HT-29 (cell line): Measurements from ENCODE around the gene UBE2Q2. TPM values are rescaled to one million over a fixed set of nuclear protein-coding genes. Genes with fewer than 3 reads are reported as not detected.
"Not testable (repeated sequence)": the region's sequence is repeated elsewhere in the genome, so short reads cannot be mapped to it uniquely, and the experiment has no call there.

ENCODE experiments used
- DNase-seq: peaks from one replicate; pipeline ENCODE4 v3.0.0-alpha.2; 2015; ENCODE audit warnings: low spot score
- total RNA-seq: library from RNA; depleted of rRNA; stranded (reverse); fragments of >200 nt; shearing (Covaris generic); gene quantifications from 2 replicates; pipeline ENCODE4 v1.2.3, GENCODE V29; 2014

Gene UBE2Q2
- total RNA-seq, 1 experiment from 2014 or later: 23.8 TPM

DNA sequence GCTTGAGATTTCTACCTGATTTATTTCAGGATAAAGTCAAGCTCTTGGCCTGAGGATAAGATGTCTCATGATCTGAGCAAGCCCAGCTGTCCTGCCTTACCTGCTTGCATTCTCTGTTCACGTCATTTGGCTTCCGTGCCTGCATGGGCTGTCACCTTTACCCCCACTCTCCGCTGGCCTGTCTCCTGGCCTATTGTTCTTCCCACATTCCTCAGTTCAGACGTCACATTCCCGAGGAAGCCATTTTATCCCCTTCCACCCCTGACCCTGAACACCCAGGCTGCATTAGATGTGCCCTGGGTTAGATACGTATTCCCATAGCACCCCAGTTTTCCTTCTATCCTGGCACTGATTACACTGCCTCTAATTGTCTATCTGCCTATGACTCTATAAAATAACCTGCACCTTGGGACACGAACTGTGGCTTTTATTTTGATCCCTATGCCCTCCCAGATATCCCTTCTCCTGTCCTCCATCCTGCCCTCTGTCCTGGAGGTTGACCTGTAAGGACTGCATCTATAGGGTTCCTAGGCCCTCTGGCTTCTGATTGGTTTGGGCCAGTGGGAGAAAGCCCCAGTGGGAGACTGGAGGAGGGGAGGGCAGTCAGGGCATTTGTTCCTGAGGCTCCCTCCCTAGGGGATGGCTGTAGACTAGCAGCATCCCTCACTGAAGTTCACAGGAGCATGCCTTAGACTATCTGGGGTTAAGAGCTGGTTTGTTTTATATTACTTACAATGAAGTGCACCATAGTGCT is 19.2 kb upstream of the UBE2Q2 start:
- peak; percentile 79 for DNase-seq

DNA sequence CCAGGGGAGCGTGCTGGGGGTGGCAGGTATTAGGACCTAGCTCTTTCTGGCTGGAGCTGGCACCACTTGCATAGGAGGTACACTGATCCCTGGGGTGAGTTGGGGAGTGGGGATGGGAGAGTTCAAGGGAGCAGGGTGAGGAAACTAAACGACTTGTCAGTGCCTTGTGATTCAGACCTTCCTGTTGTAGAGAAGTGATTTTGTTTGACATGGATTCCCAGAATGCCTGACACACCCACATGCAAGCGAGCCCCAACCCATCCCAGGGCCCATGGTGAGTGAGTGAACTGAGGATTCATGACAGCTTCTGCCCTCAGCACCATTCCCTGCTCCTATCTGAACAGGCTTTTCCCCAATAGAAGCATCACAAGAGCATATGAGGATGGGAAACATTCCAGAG is 15.6 kb upstream of the UBE2Q2 start:
- no peak for DNase-seq

DNA sequence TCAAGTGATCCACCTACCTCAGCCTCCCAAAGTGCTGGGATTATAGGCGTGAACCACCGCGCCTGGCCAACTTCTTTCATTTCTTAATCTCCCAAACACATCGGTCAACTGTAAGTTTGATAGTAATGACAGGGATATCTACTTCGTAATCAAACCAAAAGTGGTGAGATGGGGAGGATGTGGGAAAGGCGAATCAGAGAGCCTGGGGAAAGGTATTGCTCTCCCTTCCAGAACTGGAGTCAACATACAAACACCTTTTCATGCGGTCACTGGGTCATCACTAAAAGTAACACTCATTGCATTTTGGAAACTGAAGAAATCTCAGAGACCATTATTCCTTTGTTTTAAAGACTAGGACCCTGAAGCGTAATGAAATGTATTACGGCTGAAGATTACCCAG is 14.8 kb upstream of the UBE2Q2 start:
- DNase-seq: no peak

DNA sequence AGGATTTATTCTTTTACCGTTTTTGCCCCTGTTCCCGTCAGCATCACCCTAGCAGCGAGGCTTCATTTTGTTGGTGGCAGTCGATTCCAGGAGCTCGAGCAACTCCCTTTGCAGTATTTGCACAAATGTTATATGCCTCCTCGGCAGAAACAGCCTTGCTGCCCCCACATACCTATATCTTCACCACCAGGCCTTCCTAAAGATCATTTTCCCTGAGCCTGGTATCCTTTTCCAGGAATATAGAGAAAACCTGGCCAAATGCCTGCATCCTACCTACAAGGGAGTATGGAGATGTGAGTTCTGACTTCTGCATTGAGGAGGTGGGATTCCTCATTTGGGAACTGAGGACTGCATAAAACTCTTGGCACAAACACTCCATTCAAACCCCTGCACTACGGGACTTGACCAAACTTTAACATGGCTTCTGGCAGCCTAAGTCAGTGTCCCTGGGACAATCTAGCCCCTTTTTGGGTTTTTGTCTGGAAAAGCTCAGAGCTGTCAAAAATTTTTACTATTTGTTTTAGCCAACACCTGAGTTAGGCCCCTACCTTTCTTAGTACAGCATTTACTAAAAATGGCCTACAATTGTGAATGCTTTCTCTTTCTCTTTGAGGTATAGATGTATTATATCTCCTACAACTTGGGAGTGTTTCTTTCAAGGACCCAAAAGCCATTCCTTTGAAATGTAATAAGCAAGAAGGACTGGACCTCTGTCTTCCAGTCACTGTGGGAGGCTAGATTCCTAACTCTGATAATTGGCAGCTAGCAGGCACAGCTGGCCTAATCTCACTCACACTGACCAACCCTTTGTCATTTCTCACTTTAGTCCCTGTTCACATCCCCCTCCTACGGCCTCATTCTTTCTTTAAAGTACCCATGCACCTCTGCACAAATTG is 12.1 kb upstream of the UBE2Q2 start:
- no peak for DNase-seq

DNA sequence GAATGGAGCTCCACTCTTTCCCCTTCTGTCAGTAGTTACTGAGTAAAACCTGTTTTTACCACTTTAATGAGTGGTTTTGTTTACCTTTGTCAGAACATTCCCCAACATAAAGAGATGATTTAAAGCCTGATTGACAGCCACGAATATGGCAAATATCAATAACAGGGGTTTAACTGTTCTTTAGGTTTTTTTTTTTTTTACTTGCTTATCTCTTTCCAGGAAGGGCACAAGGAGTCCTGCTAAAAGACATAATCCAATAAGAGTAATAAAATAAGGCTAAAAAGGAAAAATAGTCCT is 11.5 kb upstream of the UBE2Q2 start:
- no peak for DNase-seq

DNA sequence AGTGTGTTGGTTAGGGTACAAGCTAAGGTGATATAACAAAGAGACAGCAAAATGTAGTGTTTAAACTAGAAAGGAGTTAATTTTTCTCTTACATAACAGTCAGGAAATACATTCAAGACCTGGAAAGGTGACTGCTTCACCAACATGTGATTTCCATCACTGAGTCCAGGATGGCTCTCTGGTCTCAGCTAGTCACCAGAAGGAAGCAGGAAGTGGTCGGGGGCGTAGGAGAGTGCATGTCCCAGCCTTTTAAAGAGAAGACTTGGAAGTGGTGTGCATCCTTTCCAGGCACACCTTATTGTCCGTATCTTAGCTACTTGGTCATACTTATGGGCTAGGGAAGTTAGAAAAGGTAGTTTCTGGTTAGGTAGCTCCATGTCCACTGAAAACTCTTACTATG is 11.1 kb upstream of the UBE2Q2 start:
- no peak for DNase-seq

DNA sequence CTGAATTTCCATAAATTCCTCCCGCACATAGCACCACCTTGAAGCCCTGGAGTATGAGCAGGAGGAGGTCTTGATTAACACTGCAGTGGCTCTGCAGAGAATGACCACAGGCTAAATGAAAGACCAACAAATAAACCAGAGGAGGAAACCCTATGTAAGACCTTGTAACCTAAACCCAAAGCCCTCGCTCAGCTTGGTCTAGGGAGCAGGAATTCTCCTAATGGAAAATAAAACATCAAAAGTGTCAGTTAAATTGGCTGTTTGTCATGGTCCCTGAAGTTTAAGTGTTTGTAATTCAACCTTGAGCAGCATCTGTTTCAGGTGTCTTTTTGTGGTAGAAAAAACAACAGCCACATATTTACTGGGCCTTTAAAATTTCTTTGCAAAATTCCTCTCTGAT is 9.2 kb upstream of the UBE2Q2 start:
- no peak for DNase-seq

DNA sequence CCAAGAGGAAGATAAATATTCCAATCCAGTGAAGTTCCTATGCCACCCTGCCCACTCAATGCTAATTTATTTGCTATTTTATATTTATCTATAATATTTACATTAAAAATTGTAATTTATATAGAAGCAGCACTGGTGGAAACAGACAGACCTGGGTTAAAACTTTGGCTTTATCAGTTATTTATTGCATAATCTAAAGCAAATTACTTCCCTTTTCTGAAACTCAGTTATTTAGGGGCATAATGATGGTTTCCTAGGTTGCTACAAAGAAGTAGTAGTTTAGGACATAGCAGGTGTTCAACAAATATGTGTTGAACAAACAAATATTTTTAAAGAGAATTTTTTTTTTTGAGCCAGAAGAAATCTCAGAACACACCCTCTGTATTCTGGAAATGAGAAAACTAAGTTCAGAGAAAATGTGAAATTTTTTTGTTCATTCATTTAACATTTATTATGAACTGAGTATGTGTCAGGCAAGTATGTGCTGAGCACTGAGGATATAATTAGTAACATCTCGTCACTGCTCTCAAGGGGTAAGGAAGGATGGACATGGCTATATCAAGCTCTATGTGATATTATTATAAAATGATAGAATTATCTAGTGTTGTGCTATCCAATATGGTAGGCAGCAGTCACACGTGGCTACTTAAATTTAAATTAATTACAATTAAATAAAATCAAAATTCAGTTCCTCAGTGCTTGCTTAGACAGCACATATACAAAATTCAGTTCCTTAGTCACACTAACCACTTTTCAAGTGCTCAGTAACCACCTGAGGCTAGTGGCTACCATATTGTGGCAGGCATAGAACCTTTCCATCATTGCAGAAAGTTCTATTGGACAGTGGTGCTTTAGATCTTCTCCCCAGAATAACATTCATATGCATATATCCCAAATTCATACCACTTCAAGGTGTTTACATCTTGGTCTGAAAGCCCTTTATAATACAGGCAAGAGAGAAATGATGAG is 7.0 kb upstream of the UBE2Q2 start:
- DNase-seq: no peak

DNA sequence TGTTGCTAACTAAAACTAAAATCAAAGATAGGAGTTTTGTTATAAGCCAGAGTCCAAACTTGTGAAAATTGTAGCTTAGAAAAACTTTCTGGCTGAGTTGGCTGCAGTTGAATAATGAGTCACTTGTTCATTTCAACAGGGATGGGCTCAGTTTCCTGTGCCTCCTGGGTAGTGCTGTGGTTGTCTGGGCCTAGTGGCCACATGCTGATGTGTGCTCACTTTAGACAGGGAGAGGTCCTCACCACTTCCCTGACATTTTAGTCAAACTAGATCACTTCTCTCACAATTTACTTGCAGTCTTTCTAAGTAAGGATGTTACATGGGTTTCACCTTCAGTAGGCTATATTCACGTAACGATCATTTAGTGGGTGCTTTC is 6.3 kb upstream of the UBE2Q2 start:
- no peak for DNase-seq

DNA sequence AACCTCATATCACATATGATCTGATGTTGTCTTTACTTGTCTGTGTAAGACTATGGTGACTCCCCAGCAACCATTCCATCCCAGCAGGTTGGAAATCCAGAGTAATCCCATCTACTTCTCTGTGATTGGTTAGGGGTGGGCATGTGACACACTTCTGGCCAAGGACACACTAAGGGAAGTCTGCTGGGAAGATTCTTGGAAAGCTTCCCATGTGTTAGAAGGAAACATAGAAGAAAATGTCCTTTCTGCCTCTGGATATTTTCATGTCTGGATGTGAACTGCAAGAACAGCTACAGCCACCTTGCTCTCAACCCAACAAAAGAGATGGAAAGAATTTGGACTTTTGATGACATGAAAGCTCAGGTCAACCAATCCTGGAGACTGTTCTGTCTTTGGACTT is 2.6 kb upstream of the UBE2Q2 start:
- DNase-seq: peak; percentile 44

DNA sequence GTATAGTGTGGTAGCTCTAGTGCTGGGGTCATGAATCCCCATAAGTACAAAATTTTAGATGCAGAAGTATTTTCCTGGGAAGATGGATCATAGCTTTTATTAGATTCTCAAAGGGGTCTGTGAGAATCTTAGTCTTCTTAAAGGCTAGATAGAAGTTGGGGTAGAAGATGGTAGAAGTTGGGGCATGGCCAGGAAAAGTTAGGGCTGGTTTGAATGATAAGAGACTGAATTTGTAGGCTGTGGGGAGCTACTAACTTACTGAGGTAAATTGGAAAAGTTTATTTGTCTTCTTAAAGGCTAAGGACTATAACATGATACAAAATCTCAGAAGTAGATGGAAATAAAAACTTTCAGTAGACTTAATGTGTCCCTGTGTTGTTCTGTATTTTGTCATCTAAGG is 1.6 kb upstream of the UBE2Q2 start:
- DNase-seq: no peak

DNA sequence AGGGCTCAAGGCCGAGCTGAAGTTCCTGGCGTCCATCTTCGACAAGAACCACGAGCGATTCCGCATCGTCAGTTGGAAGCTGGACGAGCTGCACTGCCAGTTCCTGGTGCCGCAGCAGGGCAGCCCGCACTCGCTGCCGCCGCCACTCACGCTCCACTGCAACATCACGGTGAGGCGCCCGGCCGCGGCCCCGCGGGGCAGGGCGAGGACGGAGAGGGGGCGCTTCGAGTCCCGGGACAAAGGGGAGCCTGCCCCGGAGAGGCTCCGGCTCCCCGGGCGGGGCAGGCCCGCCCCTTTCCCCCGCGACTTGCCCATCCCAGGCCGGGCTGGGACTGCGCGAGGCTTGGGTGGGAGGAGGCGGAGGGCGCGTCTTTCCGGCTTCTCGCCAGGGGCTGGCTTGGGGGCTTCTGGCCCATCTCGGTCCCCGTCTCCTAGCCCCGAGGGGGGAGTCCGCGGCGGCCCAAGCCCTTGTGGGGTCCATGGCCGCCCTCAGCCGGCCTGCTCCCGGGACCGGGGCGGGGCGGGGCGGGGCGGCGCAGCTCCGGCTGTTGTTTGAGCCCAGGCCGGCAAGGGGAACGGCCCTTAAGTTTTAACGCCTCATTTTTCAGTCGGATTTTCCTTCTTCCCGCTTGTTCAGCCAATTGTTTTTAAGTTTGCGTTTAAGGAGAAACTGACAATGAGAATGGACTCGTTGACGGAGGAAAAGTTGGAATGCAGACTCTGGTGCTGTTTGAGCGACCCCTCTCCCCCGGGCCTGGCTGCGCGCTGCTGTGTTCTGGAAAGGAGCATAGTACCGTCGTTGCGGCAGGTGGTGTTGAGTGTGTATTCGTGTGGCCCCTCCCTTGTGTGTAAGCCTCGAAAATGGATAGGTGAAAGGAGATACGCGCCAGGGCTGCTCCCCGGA is 683 bp downstream of the UBE2Q2 start:
- DNase-seq: peak; percentile 71

DNA sequence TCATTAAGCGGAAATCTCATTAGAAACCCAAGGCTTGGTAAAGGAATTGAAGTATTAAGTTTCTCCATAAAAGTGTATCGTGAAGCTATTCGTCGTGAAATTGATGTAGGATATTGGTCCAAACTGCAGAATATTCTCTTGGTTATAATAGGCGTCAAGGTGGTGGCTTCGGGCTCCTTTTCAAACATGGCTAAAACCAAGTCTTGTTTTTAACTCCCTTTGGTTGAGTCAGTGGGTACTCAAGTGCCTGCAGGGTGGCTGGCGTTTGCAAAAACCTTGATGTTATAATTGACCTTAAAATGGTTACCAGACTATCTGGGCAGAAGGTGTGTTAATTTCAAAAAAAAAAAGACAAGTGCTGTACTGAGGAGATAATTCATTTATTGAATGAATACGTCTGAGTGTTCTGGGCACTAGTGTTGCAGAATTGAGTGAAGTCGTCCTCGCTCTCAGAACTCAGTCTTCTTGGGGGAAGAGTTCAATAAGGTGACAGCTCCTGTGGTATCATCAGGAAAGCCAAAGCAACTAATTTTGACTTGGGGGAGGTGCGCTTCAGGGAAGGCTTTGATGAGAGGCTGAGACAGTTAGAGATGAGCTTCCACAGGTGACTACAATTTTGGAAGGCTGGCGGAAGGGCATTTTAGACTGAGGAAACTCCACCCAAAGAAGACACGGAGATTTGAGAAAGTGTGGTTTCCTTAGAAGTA is 1.5 kb downstream of the UBE2Q2 start:
- no peak for DNase-seq

DNA sequence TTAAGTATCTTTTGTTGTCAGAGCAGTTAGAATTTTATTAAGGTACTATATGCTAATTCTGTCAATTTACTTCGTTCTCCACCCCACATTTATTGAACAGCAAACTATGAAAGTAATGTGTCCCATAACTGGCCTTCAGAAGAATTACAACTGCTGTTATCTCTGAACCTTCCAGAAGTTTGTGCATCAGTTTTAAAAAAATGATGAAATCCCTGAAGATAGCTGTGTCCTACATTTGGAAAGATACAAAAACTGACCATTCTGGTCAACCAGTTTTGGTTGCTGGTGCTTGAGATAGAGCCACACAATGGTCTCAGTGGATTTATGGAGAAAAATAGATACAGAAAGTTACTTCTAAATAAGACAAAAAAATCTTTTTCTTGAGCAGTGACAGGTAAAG is 5.9 kb downstream of the UBE2Q2 start:
- DNase-seq: no peak

DNA sequence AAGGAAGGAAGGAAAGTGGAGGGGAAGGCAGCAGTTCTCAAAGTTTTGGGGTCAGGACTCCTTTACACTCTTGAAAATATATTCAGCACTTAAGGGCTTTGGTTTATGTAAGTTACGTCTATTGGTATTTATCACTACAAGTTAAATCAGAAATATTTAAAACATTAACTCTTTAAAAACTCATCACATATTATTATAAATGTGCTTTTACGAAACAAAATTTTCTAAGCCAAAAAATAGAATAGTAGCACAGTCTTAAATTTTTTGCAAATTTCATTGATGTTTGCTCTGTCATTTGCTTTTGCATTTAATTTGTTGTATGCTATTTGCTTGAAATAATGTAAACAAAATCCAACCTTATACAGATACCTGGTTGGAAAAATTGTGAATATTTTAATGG is 7.5 kb downstream of the UBE2Q2 start:
- no peak for DNase-seq

DNA sequence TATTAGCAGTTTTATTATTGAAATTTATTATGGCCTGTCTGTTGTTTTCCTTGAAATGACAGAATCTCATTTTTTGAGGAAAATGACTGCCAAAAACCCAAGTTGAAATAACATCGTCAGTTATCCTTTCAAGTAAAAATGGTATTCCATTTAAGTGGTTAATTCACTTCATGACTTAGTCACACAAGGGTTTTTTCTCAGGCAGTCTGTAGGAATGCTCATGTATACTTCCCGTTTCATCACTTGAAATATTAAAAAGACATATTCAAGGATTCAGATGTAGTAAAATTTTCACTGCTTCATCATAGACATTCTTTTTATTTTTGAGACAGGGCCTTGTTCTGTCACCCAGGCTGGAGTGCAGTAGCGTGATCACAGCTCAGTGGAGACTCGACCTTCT is 8.3 kb downstream of the UBE2Q2 start:
- not testable (repeated sequence) for DNase-seq

DNA sequence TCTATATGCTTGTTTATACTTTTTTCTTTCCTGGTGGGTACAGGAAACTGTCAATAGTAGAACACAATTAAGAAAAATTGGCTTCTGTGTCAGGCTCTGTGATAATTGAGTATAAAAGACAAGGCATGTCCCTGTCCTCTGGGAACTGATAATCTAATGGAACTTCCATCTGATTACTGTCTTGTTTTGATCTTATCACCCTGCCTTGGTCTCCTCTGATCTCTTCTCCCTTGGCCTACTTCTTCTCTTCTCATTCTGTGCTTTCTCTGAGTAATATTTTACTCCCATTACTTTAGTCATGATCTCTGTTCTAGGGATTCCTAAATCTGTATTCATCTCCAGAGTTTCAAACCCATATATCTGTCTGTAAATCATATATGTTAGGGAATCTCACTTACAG is 14.6 kb downstream of the UBE2Q2 start:
- no peak for DNase-seq

DNA sequence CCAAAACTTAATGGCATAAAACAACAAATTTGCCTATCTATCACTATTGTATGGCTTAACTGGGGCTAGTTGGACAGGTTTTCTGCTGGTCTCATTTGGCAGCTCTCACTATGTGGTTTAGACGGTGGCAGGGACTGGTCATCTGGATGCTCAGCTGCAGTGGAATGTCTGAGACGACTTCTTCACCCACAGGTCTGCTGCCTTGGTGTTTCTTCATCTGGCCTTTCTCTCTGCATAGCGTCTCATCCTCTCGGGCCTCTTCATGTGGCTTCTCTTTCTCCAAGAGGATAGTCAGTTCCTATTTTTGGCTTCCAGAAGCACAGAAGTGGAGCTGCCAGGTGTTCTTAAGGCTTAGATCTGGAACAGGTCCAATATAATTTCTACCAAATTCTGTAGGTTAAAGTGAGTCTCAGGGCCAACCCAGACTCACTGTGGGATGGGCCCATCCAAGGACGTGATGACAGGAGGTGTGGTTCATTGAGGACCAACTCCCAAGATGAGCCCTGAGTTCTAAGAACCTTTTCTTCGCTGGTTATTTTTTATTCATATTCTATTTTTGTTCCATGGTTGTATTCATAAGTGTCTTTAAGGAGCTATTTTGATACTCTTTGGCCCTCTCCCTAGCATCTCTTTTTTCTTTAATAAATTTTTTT is 18.6 kb downstream of the UBE2Q2 start:
- DNase-seq: no peak

DNA sequence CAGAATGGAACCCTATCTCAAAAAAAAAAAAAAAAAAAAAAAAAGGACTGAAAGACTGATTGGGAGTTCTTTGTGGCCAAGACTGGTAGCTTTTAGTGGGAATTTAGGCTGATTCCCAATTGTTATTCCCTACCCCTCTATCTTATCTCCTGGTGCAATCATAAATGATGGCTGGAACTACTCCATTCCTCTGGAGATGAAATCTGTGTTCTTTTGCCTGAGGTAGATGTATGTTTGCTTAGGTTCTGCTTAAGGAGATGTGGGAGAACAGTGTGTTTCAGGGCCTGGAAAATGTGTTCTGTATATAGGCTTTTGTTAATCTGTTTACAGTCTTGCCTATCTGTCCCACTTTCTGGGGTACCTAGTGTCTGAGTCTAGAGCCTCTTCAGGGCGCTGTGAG is 19.5 kb downstream of the UBE2Q2 start:
- no peak for DNase-seq
